GM13976 (cell line): Measurements from ENCODE around the gene CCDC141.
"Not testable (repeated sequence)": the region's sequence is repeated elsewhere in the genome, so short reads cannot be mapped to it uniquely, and the experiment has no call there.

Source experiments
- DNase-seq: peaks from one replicate; pipeline ENCODE4 v3.0.0; 2012; ENCODE audit warnings: low spot score
- in situ Hi-C: fragments of 300-500 bp; cut with MboI; formaldehyde crosslinking; loops from one replicate; pipeline ENCODE4 v1.12.0; 2022; ENCODE audit warnings: low sequenced_read_pairs, mixed read lengths, inconsistent platforms; ENCODE audit not compliant: unreplicated experiment
- TF ChIP-seq, protein P1 (sequence below): IDR thresholded peaks from 2 replicates; pipeline ENCODE4 v1.5.1; 2012; ENCODE audit warnings: borderline replicate concordance, mild to moderate bottlenecking; ENCODE audit not compliant: insufficient read depth; ENCODE audit errors: extremely low read depth, missing control alignments, control extremely low read depth

CCDC141 gene, protein sequence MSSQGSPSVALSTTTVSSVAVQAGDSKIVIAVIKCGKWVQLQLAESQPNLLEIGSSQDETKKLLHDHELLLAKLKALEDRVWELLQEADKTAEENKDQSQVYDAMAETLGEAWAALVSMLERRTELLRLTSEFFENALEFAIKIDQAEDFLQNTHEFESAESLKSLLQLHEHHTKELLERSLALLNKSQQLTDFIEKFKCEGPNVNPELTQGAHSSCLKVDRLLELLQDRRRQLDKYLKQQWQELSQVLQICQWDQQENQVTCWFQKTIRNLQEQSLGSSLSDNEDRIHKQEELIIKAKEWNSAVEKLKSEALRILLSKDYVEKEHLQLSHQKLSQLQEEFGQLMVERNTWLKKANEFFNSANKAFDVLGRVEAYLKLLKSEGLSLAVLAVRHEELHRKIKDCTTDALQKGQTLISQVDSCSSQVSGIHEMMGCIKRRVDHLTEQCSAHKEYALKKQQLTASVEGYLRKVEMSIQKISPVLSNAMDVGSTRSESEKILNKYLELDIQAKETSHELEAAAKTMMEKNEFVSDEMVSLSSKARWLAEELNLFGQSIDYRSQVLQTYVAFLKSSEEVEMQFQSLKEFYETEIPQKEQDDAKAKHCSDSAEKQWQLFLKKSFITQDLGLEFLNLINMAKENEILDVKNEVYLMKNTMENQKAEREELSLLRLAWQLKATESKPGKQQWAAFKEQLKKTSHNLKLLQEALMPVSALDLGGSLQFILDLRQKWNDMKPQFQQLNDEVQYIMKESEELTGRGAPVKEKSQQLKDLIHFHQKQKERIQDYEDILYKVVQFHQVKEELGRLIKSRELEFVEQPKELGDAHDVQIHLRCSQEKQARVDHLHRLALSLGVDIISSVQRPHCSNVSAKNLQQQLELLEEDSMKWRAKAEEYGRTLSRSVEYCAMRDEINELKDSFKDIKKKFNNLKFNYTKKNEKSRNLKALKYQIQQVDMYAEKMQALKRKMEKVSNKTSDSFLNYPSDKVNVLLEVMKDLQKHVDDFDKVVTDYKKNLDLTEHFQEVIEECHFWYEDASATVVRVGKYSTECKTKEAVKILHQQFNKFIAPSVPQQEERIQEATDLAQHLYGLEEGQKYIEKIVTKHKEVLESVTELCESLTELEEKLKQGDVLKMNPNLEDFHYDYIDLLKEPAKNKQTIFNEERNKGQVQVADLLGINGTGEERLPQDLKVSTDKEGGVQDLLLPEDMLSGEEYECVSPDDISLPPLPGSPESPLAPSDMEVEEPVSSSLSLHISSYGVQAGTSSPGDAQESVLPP (N-terminal part only)

DNA sequence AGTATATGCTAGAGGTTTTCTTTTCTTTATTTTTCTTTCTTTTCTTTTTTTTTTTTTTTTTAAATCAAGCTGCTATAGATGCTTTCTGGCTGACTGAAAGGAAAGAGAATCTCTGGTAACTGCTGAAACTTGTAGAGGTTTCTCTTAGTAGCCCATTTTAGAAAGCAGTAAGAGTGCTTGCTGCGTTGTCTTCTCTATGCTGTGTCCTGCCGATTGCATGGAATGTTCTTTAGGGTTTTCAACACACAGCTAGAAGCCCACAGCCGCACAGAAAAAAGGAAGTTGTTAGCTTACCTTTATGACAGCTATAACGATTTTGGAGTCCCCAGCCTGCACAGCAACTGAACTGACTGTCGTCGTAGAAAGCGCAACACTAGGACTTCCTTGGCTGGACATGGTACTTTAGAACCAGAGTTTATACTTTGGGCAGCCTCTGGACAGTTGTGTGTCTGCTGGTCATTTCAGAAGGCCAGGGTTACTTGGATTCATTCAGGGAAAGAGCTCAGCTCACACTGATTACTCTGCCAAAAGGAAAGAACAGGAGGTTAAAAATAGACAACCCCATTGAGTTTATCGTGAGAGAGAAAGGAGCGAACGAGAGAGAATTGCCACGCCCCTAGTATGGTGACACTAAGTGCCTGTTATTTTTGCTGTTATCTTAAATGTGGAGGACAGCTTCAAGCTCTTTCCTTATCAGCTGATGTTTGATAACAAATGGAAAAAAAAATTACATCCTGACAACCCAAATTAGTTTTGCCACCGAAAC lies at the start of gene CCDC141:
TSS of gene CCDC141 (minus strand) at position 592 of the 766 bp plus-strand sequence. CDS start at position 396, 196 bp downstream.
- DNase-seq = peak; percentile 27
- TF ChIP-seq, protein P1, sequence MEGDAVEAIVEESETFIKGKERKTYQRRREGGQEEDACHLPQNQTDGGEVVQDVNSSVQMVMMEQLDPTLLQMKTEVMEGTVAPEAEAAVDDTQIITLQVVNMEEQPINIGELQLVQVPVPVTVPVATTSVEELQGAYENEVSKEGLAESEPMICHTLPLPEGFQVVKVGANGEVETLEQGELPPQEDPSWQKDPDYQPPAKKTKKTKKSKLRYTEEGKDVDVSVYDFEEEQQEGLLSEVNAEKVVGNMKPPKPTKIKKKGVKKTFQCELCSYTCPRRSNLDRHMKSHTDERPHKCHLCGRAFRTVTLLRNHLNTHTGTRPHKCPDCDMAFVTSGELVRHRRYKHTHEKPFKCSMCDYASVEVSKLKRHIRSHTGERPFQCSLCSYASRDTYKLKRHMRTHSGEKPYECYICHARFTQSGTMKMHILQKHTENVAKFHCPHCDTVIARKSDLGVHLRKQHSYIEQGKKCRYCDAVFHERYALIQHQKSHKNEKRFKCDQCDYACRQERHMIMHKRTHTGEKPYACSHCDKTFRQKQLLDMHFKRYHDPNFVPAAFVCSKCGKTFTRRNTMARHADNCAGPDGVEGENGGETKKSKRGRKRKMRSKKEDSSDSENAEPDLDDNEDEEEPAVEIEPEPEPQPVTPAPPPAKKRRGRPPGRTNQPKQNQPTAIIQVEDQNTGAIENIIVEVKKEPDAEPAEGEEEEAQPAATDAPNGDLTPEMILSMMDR = no peak
- in situ Hi-C loops = no loop called here

- TF ChIP-seq, protein P1 = no peak
- in situ Hi-C loops = no loop called here
- DNase-seq = no peak
Measured at GRCh38 chr2:179098080-179098689, 48.2 kb upstream of the CCDC141 start.

GRCh38 chr2:179097131-179097530 lies 47.2 kb upstream of the CCDC141 start:
- TF ChIP-seq, protein P1 = no peak
- in situ Hi-C loops = no loop called here
- DNase-seq = no peak

- no peak for DNase-seq
- in situ Hi-C loops = no loop called here
- TF ChIP-seq, protein P1 = no peak
Measured at GRCh38 chr2:179096090-179096489, 46.2 kb upstream of the CCDC141 start.

DNA sequence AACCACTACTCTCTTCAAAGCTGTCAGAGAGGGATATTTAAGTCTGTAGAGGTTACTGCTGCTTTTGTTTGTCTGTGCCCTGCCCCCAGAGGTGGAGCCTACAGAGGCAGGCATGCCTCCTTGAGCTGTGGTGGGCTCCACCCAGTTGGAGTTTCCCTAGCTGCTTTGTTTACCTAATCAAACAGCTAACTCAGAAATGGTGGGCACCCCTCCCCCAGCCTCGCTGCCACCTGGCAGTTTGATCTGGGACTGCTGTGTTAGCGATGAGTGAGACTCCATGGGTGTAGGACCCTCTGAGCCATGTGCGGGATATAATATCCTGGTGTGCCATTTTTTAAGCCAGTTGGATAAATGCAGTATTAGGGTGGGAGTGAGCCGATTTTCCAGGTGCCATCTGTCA lies 43.0 kb upstream of the CCDC141 start:
- DNase-seq, in situ Hi-C loops: not testable (repeated sequence)

GRCh38 chr2:179082697-179083096 lies 32.8 kb upstream of the CCDC141 start:
- TF ChIP-seq, protein P1 = no peak
- no peak for DNase-seq
- in situ Hi-C loops = no loop called here
